IPS-18a (cell line): ENCODE data around the gene LPIN1.
A peak's percentile ranks its signal among the peaks of the same experiment; 100 is the strongest.

Source experiments
- H3K27ac ChIP-seq: one replicate; pipeline ENCODE4 v1.5.1; 2013; ENCODE audit warnings: low read length
- H3K27me3 ChIP-seq: one replicate; pipeline ENCODE4 v1.6.1; 2013; ENCODE audit warnings: mild to moderate bottlenecking, low read length; ENCODE audit not compliant: control insufficient read depth, insufficient read depth
- H3K36me3 ChIP-seq: one replicate; pipeline ENCODE4 v1.6.1; 2013; ENCODE audit warnings: low read depth, low read length; ENCODE audit not compliant: control insufficient read depth
- H3K4me1 ChIP-seq: one replicate; pipeline ENCODE4 v1.6.1; 2013; ENCODE audit warnings: low read depth, low read length; ENCODE audit not compliant: control insufficient read depth
- H3K4me3 ChIP-seq: one replicate; pipeline ENCODE4 v1.5.1; 2013; ENCODE audit warnings: low read length
- H3K9ac ChIP-seq: one replicate; pipeline ENCODE4 v1.6.1; 2013; ENCODE audit warnings: mild to moderate bottlenecking, low read length, moderate library complexity
- H3K9me3 ChIP-seq: one replicate; pipeline ENCODE4 v1.6.1; 2013; ENCODE audit warnings: low read depth, low read length; ENCODE audit not compliant: control insufficient read depth

LPIN1 gene, protein sequence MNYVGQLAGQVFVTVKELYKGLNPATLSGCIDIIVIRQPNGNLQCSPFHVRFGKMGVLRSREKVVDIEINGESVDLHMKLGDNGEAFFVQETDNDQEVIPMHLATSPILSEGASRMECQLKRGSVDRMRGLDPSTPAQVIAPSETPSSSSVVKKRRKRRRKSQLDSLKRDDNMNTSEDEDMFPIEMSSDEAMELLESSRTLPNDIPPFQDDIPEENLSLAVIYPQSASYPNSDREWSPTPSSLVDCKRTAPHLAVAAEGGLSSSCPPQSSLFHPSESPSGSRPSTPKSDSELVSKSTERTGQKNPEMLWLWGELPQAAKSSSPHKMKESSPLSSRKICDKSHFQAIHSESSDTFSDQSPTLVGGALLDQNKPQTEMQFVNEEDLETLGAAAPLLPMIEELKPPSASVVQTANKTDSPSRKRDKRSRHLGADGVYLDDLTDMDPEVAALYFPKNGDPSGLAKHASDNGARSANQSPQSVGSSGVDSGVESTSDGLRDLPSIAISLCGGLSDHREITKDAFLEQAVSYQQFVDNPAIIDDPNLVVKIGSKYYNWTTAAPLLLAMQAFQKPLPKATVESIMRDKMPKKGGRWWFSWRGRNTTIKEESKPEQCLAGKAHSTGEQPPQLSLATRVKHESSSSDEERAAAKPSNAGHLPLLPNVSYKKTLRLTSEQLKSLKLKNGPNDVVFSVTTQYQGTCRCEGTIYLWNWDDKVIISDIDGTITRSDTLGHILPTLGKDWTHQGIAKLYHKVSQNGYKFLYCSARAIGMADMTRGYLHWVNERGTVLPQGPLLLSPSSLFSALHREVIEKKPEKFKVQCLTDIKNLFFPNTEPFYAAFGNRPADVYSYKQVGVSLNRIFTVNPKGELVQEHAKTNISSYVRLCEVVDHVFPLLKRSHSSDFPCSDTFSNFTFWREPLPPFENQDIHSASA

DNA sequence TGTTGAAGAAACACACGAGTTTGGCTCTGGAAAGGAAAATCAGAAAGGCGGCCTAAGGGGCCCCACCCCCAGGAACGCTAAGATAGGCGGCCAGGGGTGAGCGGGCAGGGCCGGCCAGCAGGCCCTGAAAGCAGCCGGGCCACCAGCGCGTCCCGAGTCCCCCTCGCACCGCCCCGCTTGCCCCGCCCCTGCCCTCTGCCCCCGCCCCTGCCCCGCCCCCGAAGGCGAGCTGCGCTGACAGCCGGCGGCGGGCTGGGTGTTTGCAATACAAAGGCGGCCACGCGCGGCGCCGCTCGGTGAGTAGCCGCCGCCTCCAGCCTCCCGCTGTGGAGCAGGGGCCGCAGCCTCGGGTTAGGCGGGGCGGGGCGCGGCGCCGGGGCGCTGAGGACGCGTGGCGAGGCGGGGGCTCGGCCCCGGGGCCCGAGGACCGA, at the start of gene LPIN1:
Gene LPIN1, plus strand, starts transcription at position 257 of the 431 bp plus-strand sequence. CDS start 18,910 bp downstream, outside the sequence.
- H3K27ac ChIP-seq = no peak within 1 kb of the TSS
- peak within 1 kb of the TSS; percentile 65 for H3K4me3 ChIP-seq
- H3K4me1 ChIP-seq = peaks cover 39% of the 10 kb centered on the region
- no peaks in the 10 kb centered on the region for H3K36me3 ChIP-seq
- H3K9me3 ChIP-seq = no peaks in the 10 kb centered on the region
- peaks cover 5% of the 10 kb centered on the region for H3K27me3 ChIP-seq
- H3K9ac ChIP-seq = peak within 1 kb of the TSS; percentile 70

DNA sequence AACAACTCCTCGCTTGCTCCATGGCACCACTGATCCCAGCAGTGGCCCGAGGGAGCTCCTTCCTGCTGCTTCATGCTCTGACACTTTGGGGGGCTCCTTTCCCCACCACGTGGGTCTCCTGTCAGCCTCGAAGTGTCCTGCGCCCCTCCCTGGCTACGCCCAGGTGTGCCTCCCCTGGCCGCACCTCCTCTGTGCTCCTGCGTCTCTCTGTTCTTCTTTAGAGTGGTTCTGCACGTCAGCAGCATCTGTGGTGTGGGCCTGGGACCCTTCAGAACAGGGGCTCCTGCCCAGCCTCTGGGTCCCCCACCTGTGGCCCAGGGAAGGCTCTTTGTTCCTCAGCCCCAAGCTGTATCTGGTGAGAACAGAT, 49.7 kb upstream of the LPIN1 start:
- Histone ChIP-seq H3K4me1 (no peaks in the 10 kb centered on the region), H3K27ac (no peak overlapping the region), H3K9me3 (no peaks in the 10 kb centered on the region), H3K4me3 (no peak overlapping the region), H3K36me3 (no peaks in the 10 kb centered on the region), H3K9ac (no peak overlapping the region), H3K27me3 (no peaks in the 10 kb centered on the region)

DNA sequence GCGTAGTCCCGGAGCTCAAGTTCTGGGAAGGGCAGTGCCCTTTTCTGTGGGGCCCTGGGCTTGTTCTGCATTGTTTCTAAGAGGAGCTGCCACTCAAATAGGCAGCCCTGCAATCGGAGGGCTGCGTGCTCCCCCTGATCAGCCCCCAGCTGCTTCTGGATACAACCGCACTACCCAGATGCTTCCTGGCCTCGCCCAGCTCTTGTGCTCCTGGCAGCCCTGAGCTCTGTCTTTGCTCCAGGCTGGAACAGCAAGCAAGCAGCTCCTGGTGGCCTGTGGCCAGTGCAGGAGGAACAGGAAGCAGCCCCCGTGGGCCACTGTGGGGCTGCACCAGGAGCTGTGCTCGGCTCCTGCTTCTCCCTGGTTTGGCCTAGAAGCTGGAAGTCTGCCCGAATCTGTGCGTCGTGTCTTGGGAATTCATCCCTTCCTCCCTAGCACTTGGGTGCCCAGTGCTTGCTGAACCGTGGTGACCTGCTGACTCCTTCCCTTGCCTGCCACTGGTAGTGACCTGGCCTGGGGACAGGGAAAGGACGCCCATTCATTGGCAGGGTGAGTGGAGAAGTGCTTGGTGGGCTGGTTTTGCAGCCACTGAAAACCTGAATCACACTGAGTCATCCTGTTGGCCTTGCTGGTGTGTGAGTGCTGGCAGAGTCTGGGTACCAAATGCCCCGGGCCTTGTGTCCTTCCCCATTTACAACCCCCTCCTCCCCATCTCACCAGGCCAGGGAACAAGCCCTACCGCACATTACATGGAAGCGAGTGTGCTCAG, 49.1 kb upstream of the LPIN1 start:
- H3K9ac ChIP-seq = no peak overlapping the region
- H3K9me3 ChIP-seq = no peaks in the 10 kb centered on the region
- H3K27me3 ChIP-seq = no peaks in the 10 kb centered on the region
- no peaks in the 10 kb centered on the region for H3K36me3 ChIP-seq
- H3K4me1 ChIP-seq = no peaks in the 10 kb centered on the region
- H3K27ac ChIP-seq = no peak overlapping the region
- H3K4me3 ChIP-seq = no peak overlapping the region

DNA sequence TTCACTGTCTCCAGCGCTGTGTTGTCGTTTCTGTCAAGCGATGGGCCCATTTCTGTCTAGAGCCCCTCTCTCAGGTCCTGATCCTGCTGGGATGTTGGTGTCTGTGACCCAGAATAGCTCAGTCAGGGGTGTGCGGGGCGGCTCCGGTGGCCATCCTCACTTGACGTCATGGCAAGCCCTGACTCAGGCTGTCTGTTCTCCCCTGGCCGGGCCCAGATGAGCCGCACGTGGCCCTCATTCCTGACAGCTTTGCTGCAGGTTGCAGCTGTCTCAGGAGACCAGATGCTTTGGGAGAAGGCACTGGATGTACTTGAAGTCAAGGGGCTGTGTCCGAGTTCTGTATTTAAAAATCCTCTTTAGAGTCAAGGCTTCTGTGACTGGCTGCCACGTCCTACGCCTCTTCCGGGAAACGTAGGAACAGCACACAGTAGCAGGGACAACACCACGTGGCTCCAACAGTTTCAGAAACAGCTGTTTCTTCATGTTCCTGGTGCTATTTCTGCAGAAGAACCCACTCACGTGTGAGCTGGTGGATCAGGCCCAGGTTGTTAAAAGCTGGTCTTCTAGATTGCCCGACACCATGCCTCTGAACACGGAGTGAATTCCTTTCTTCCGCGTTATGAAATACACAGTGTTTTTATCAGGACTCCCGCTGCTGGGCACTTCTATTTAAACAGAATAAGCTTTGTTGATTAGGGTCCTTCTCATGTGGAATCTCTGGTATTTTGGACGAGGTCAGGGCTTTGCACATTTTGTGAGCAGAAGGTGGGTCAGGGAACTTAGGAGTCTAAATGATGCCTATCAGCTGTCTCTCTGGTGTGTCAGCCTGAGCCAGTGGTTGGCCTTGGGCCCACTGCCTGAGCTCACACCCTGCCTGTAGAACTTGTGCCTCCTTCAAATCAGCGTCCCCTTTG, 48.2 kb upstream of the LPIN1 start:
- Histone ChIP-seq H3K27me3 (no peaks in the 10 kb centered on the region), H3K9ac (no peak overlapping the region), H3K36me3 (no peaks in the 10 kb centered on the region), H3K4me1 (no peaks in the 10 kb centered on the region), H3K27ac (no peak overlapping the region), H3K9me3 (no peaks in the 10 kb centered on the region), H3K4me3 (no peak overlapping the region)

DNA sequence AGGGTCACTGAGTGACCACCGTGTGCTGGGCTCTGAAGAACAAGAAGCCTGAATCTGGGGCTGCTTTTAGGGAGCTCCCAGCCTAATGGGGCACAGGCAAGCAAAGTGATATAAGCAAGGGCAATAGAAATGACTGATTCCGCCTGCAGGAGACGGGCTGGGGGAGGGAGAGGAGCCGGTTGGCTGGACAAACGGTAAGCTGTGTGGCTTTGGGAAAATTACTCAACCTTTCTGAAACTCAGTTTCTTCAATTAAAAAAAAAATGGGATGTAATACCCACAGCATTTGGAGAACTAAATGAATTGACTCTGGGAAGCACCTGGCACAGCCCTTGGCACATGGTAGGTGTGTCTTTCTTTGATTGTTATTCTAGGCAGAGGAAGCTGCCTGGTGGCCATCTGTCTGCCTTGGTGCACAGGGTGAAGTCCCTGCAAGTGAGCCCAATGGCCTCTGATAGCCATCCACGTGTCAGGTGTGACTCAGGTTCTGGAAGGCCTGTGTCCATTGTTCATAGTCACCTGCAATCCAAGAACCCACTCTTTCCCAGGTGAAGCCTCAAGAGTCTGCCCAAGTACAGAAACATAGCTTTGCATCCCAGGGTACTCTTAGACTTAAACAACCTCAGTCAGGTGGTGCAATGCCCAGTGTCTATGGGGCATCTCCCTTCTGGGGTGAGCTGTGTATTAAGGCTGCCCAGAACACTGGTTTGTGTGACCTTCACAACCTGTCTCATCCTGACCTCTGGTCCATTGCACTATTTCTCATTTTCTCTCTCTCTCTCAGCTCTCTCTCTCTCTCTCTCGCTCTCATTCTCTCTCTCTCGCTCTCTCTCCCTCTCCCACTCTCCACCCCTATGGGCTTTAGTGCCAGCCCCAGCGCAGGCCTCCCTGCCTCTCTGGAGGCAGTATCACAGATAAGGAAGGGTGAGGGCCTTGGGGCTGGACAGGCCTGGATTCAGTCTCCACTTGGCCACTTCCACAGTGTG, 46.5 kb upstream of the LPIN1 start:
- Histone ChIP-seq H3K36me3 (no peaks in the 10 kb centered on the region), H3K27me3 (no peaks in the 10 kb centered on the region), H3K9me3 (no peaks in the 10 kb centered on the region), H3K9ac (no peak overlapping the region), H3K4me3 (no peak overlapping the region), H3K27ac (no peak overlapping the region), H3K4me1 (no peaks in the 10 kb centered on the region)

DNA sequence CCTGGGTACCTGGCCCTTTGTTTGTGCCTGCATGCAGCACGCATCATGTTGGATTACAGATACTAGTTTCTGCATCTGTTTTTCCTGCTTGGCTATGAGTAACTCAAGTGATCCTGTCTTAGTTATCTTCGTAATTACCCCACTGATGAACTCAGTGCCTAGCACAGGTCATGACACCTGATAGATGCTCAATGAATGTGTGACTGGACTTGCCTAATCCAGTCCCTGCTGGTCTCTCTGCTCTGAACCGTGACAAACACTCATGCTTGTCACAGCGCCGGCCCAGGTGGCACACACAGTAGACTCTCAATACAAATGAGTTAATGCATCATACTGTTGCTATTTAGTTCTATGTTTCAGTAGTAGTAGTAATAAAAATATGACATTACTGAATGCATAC, 45.2 kb upstream of the LPIN1 start:
- no peak overlapping the region for H3K4me3 ChIP-seq
- H3K27ac ChIP-seq = no peak overlapping the region
- no peaks in the 10 kb centered on the region for H3K9me3 ChIP-seq
- no peaks in the 10 kb centered on the region for H3K27me3 ChIP-seq
- H3K9ac ChIP-seq = no peak overlapping the region
- H3K36me3 ChIP-seq = no peaks in the 10 kb centered on the region
- no peaks in the 10 kb centered on the region for H3K4me1 ChIP-seq

DNA sequence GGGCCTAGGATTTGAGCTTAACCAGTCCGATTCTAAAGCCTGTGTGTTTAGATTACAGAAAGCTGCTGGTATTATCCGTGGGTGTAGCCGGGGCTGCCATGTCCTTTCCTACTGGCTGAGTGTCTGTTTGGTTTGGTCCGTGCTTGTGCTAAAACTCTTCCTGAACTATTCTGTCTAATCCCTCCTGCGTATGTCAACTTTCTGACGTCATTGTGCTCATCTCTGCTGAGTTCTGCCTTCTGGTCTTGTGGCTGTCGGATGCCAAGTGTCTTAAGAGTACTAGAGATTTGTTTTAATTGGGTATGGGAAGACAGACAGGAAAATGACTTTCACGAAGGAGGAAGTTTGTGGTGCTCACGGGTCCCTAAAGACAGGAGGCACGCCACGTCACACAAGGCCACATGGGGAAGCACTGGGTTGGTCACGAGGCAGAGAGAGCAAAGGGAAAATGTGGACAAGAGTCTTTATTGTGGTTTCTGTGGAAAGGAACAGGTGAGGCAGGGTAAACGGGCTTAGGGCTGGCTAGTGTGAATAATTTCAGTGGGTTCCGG, 44.6 kb upstream of the LPIN1 start:
- H3K36me3 ChIP-seq = no peaks in the 10 kb centered on the region
- no peaks in the 10 kb centered on the region for H3K27me3 ChIP-seq
- H3K9ac ChIP-seq = no peak overlapping the region
- H3K9me3 ChIP-seq = no peaks in the 10 kb centered on the region
- H3K4me3 ChIP-seq = no peak overlapping the region
- H3K4me1 ChIP-seq = no peaks in the 10 kb centered on the region
- H3K27ac ChIP-seq = no peak overlapping the region

DNA sequence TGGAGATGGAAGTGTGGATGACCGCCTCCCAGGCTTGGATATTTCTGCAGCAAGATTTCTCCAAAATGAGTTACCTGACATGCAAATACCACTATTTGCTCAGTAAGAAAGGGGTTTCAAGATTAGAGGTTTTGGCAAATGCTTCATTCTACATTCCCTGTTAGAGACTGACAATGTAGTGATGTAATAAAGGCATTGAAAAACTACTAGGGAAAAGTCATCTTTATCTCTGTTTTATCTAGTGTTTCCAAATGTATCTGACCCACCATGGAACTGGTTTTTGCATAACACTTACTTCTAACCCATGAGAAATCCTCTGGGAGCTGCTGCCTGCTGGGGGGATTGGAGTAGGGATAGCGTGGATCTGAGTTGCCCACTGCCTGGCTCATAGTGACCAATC, 43.5 kb upstream of the LPIN1 start:
- Histone ChIP-seq H3K4me1 (no peaks in the 10 kb centered on the region), H3K27ac (no peak overlapping the region), H3K36me3 (no peaks in the 10 kb centered on the region), H3K27me3 (no peaks in the 10 kb centered on the region), H3K4me3 (no peak overlapping the region), H3K9ac (no peak overlapping the region), H3K9me3 (no peaks in the 10 kb centered on the region)

DNA sequence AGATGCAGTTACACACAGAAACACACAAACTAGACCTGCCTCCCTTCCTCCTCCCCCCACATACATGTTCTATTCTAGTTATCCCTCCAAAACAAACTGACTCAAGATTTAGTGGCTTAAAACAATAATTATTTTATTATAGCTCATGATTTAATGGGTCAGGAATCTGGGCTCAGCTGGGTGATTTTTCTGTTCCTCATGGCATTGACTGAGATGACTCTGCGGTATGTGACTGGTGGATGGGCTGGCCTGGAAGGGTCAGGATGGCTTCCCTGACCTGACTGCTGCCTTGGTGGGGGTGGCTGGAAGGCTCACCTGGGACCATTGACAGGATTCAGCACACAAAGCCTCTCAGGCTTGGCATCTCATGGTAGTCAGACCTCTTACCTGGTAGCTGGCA, 42.7 kb upstream of the LPIN1 start:
- H3K27me3 ChIP-seq = no peaks in the 10 kb centered on the region
- no peak overlapping the region for H3K9ac ChIP-seq
- no peak overlapping the region for H3K4me3 ChIP-seq
- no peaks in the 10 kb centered on the region for H3K4me1 ChIP-seq
- no peak overlapping the region for H3K27ac ChIP-seq
- H3K9me3 ChIP-seq = no peaks in the 10 kb centered on the region
- H3K36me3 ChIP-seq = no peaks in the 10 kb centered on the region

DNA sequence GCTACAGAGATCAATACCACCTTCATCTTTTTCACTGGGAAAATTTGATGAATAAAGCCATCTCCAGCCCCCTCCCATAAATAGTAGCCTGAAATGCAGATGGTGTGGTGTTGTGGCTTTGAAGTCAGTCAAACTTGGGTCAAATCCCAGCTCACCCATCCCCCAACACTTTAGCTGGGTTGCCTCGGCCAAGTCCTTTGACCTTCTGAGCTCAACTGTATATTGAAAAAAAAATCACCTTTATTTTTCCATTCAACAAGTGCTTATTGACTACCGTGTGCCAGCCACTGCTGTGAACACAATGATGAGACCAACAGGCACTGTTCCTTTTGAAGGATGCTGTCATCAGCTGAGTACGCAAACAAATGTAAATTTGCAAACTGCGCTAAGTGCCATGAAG, 41.4 kb upstream of the LPIN1 start:
- no peak overlapping the region for H3K27ac ChIP-seq
- H3K36me3 ChIP-seq = no peaks in the 10 kb centered on the region
- no peak overlapping the region for H3K9ac ChIP-seq
- no peak overlapping the region for H3K4me3 ChIP-seq
- no peaks in the 10 kb centered on the region for H3K27me3 ChIP-seq
- no peaks in the 10 kb centered on the region for H3K4me1 ChIP-seq
- no peaks in the 10 kb centered on the region for H3K9me3 ChIP-seq
